ENCODE measurements around the gene FTH1.
"Not testable (repeated sequence)": the region's sequence is repeated elsewhere in the genome, so short reads cannot be mapped to it uniquely, and the experiment has no call there.

FTH1 gene

GRCh38 chr11:61969838-61970662 lies 2.6 kb upstream of the FTH1 start:
- CTCF ChIA-PET, result interaction anchor here (0.5 to 0.8 kb wide), 6 partner anchors 9 to 151 kb away, joined by 3 to 8 read pairs (median 4); no protein-coding TSS in a partner anchor
- peak; percentile 74 for DNase-seq (ENCODE audit: low spot score)
- peak overlapping the region; percentile 100 for H3K27ac ChIP-seq
- no peak for TF ChIP-seq CTCF (conservative IDR thresholded peaks at IDR 0.05; ENCODE audit: low read depth)
- POLR2A ChIA-PET (ENCODE audit: low non-redundant PET), result interaction anchor here (0.6 kb wide), 1 partner anchor 10 kb away, joined by 3 read pairs; no protein-coding TSS in a partner anchor

DNA sequence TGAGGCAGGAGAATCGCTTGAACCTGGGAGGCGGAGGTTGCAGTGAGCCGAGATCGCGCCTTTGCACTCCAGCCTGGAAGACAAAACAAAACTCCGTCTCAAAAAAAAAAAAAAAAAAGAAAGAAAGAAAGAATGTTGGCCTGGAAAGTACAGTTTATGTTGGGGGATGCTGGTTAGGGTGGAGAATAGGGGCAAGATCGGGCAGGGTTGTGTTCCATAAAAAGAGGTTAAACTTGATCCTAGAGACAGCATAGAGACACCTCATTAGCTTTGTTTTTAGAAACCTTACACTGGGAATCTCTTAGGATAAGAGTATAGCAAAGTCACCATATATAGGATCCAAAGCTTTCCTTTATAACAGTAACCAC lies 1.9 kb upstream of the FTH1 start:
- no peak for TF ChIP-seq CTCF (conservative IDR thresholded peaks at IDR 0.05; ENCODE audit: low read depth)
- POLR2A ChIA-PET (ENCODE audit: low non-redundant PET), result interaction anchor here (0.6 kb wide), 2 partner anchors 11 to 785 kb away, joined by 3 read pairs; partner anchors contain the start of gene ZBTB3
- no peak for DNase-seq (ENCODE audit: low spot score)
- CTCF ChIA-PET, result interaction anchor here (0.5 to 0.8 kb wide), 6 partner anchors 9 to 151 kb away, joined by 3 to 8 read pairs (median 4); no protein-coding TSS in a partner anchor
- H3K27ac ChIP-seq, result peak overlapping the region; percentile 96

- ChIA-PET POLR2A (ENCODE audit: low non-redundant PET) (interaction anchor here (0.6 to 1.7 kb wide), 5 partner anchors 11 to 785 kb away, joined by 3 to 7 read pairs (median 3); partner anchors contain the start of gene ZBTB3), CTCF (interaction anchor here (0.5 to 1.1 kb wide), 6 partner anchors 10 to 155 kb away, joined by 3 to 9 read pairs (median 4); partner anchors contain the start of gene INCENP)
- no peak for DNase-seq (ENCODE audit: low spot score)
- no peak for TF ChIP-seq CTCF (conservative IDR thresholded peaks at IDR 0.05; ENCODE audit: low read depth)
- H3K27ac ChIP-seq, result peak overlapping the region; percentile 96
Observed at GRCh38 chr11:61968758-61969390, 1.4 kb upstream of the FTH1 start.

DNA sequence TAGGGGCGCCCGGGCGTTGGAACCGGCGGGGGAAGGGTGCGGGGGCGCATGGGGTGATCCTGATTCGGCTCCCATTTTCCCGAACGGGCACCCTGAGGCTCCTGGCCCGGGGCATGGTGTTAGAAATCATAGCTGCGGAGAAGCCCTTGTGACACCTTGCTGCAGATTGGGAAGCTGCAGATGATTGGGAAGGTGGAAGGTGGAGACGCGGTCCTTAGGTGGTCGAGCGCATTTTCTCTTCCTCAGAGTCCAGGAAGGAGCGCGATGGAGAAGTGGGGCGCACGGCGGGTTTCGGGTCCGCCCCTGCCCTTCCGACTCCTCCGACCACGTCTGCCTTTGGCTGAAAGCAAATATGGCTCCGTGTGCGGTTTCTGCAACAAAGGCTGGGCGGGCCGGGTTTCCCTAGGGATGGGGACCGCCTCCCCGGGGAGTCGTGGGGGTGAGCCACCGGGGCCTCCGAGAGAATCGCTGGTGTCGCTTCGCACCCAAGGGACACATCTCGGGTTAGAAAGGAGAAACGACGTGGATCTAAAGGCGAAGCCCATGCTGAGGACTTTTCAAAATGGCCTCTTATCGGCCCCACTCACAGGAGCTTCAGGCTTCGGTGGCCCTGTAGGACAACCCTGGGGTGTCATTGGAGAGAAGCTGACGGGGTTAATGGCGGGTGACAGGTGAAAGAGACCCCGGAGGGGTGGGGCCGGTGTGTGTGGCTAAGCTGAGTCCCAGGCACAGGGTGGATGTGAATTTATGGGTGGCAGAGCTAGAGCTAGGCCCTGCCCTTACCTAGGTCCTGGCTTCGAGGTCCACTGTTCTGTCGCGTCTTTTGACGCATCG lies 707 bp upstream of the FTH1 start:
- H3K27ac ChIP-seq, result peak overlapping the region; percentile 96
- ChIA-PET CTCF (interaction anchor here (0.6 to 1.1 kb wide), 4 partner anchors 13 to 156 kb away, joined by 4 to 9 read pairs (median 4); partner anchors contain the start of gene INCENP), POLR2A (ENCODE audit: low non-redundant PET) (interaction anchor here (0.6 to 1.7 kb wide), 10 partner anchors 9 to 85 kb away, joined by 3 to 7 read pairs (median 3); no protein-coding TSS in a partner anchor)
- no peak for TF ChIP-seq CTCF (conservative IDR thresholded peaks at IDR 0.05; ENCODE audit: low read depth)
- DNase-seq (ENCODE audit: low spot score), result peak; percentile 42

- ChIA-PET CTCF (interaction anchor here (0.6 to 0.8 kb wide), 2 partner anchors 52 to 94 kb away, joined by 4 to 5 read pairs; no protein-coding TSS in a partner anchor), POLR2A (ENCODE audit: low non-redundant PET) (interaction anchor here (1.2 to 1.5 kb wide), 2 partner anchors 81 to 86 kb away, joined by 5 read pairs; no protein-coding TSS in a partner anchor)
- no peak for DNase-seq (ENCODE audit: low spot score)
- TF ChIP-seq CTCF (conservative IDR thresholded peaks at IDR 0.05; ENCODE audit: low read depth), result no peak
- H3K27ac ChIP-seq, result peak overlapping the region; percentile 96
Observed at GRCh38 chr11:61966734-61967115, 709 bp downstream of the FTH1 start.

DNA sequence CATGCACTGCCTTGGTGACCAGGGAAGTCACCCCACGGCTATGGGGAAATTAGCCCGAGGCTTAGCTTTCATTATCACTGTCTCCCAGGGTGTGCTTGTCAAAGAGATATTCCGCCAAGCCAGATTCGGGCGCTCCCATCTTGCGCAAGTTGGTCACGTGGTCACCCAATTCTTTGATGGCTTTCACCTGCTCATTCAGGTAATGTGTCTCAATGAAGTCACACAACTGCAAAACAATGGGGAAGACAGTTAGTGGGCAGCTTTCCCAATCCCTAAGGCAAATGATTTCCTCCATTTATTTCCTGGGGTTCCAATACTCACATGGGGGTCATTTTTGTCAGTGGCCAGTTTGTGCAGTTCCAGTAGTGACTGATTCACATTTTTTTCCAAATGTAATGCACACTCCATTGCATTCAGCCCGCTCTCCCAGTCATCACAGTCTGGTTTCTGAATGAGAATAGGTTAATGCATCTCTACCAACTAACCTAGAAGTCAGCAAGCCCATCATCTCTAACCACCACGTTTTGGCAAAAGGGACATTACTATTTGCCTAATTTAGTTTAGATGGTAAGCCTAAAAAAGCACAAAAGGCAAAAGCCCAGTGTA lies 2.7 kb downstream of the FTH1 start:
- CTCF ChIA-PET, result interaction anchor here (1.5 kb wide), 1 partner anchor 67 kb away, joined by 7 read pairs; no protein-coding TSS in a partner anchor
- H3K27ac ChIP-seq, result peak overlapping the region; percentile 67
- DNase-seq (ENCODE audit: low spot score); POLR2A ChIA-PET (ENCODE audit: low non-redundant PET): not testable (repeated sequence)

All from RWPE1 (cell line).